ENCODE measurements around the gene SGCA. TPM values are rescaled to one million over a fixed set of nuclear protein-coding genes. Genes with fewer than 3 reads are reported as not detected.

SGCA gene
- total and polyA plus RNA-seq, 2 of the 8 experiments (the other 6 are each of a cell fraction or from before 2014, with no cell fraction given): 0.12 TPM; not detected in 1

DNA sequence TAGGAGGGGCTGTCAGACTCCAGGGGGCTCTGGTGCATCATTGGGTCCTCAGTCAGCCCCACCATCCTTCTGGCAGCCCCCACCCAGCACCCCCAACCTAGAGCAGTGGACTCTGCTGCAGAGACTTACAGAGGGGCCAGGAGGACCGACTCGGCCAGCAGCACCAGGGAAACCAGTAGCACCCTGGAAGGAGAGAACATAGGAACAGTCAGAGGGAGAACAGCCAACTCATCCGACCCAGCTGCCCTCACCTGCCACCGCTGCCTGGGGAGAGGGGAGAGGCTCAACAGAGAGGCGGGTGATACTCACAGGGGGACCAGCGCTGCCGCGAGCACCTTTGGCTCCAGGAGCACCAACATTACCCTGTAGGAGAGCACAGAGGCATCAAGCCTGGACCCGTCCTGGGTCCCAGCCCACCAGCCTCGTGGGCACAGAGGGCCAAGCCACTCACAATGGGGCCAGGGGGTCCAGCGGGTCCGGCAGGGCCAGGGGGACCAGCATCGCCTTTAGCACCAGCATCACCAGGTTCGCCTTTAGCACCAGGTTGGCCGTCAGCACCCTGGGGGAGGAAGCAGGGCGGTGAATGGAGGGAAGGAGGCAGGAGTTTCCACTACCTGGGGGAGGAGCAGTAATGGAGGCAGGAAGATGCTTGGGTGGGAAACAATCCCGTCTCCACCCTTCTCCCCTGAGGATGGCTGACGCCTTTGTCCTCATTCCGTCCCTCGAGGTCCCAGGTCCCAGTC lies 23.9 kb downstream of the SGCA start (continued):
- TF ChIP-seq RBBP5 (IDR thresholded peaks at IDR 0.05; ENCODE audit: borderline replicate concordance, low read depth, low read length) (no peak), RXRA (IDR thresholded peaks at IDR 0.05; ENCODE audit: insufficient read depth, low read depth, low read length) (no peak)
